H1 (cell line): ENCODE measurements around the gene POLR1F. TPM values are rescaled to one million over a fixed set of nuclear protein-coding genes. Genes with fewer than 3 reads are reported as not detected.

Experiments used
- GTF2F1 ChIP-seq: IDR thresholded peaks from 2 replicates; pipeline ENCODE4 v1.6.1; 2012; ENCODE audit warnings: low read depth, low read length, improper control_type of control experiment, borderline replicate concordance
- NANOG ChIP-seq: IDR thresholded peaks from 2 replicates; pipeline ENCODE4 v1.6.1; 2011; ENCODE audit warnings: low read length, low read depth, mild to moderate bottlenecking, inconsistent platforms; ENCODE audit not compliant: insufficient read depth, poor library complexity, severe bottlenecking
- PHF8 ChIP-seq: fragments of 200-600 bp; sonication (generic); conservative IDR thresholded peaks from 2 replicates; pipeline ENCODE4 v1.7.1; 2012; ENCODE audit warnings: low read depth, mild to moderate bottlenecking, inconsistent platforms, low read length, moderate library complexity
- TBP ChIP-seq: IDR thresholded peaks from 2 replicates; pipeline ENCODE4 v1.6.1; 2011; ENCODE audit warnings: low read depth, low read length, improper control_type of control experiment
- polyA plus RNA-seq, 7 experiments: library from polyadenylated mRNA; depleted of rRNA in 3 of 7; stranded (reverse) in 5 of 7; unstranded in 2 of 7; fragments of >200 nt in 5 of 7; fragments of 200-250 nt in 2 of 7; gene quantifications; 1 replicate in 5 of 7; 2 replicates in 1 of 7; 4 replicates in 1 of 7; pipeline versions ENCODE4 v1.2.1 to v1.2.3, GENCODE V29; 2011 to 2013; ENCODE audit warnings: missing spikeins in 2 of 7, mixed read lengths in 2 of 7
- total RNA-seq: library from RNA; stranded (reverse); fragmentation: NEBNext Ultra II Directional; extraction: Animal tissue kit (Norgen Biotek cat#: 25700); gene quantifications from 2 replicates; pipeline ENCODE4 v1.2.1, GENCODE V29; 2021
- TF ChIP-seq, protein P1 (sequence below): IDR thresholded peaks from 2 replicates; pipeline ENCODE4 v1.6.1; 2011; ENCODE audit warnings: low read depth, mild to moderate bottlenecking, low read length; ENCODE audit not compliant: insufficient read depth

The POLR1F gene
- total and polyA plus RNA-seq, 2 of the 8 experiments (the other 6 are each of a cell fraction or from before 2014, with no cell fraction given): 11.2 to 24.6 TPM

GRCh38 chr7:19696926-19697325 lies 11.9 kb downstream of the POLR1F start (continued):
- no peak for TF ChIP-seq PHF8
- TF ChIP-seq, protein P1, sequence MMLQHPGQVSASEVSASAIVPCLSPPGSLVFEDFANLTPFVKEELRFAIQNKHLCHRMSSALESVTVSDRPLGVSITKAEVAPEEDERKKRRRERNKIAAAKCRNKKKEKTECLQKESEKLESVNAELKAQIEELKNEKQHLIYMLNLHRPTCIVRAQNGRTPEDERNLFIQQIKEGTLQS: no peak
- no peak for TF ChIP-seq NANOG
- no peak for TF ChIP-seq GTF2F1
- no peak for TF ChIP-seq TBP
